ENCODE measurements around the gene ZSCAN21.
A peak's percentile ranks its signal among the peaks of the same experiment; 100 is the strongest.

DNA sequence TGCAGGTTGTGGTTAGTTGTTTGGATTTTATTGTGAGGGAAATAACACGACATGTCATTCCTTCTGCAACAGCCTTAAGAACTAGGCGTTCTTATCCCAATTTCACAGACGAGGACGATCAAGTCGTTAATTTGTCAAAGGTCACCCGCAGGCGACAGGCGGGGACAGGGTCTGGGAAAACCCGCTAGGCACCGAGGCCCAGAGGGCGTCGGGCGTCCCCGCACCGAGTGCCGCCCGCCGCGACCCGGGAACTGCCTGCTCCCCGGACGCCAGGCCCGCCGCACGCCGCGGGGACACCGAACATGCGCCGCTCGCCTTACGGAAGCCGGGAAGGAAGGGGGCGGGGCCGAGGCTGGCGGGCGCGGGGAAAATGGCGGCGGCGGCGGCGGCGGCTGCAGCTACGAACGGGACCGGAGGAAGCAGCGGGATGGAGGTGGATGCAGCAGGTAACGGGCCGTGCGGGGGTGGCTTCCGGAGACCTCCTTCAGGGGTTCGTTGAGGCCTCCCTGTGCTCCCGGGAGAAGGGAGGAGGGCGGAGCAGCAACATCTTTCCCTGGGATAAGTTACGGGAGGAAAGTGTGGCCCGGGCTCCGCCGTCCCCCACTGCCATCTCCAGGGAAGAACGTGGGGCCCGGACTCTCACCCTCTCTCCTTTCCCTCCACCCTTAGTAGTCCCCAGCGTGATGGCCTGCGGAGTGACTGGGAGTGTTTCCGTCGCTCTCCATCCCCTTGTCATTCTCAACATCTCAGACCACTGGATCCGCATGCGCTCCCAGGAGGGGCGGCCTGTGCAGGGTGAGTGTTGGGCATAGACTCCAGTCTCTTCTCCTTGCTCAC lies 39.3 kb downstream of the ZSCAN21 start, which contains the start of gene COPS6:
- TF ChIP-seq, protein P1, sequence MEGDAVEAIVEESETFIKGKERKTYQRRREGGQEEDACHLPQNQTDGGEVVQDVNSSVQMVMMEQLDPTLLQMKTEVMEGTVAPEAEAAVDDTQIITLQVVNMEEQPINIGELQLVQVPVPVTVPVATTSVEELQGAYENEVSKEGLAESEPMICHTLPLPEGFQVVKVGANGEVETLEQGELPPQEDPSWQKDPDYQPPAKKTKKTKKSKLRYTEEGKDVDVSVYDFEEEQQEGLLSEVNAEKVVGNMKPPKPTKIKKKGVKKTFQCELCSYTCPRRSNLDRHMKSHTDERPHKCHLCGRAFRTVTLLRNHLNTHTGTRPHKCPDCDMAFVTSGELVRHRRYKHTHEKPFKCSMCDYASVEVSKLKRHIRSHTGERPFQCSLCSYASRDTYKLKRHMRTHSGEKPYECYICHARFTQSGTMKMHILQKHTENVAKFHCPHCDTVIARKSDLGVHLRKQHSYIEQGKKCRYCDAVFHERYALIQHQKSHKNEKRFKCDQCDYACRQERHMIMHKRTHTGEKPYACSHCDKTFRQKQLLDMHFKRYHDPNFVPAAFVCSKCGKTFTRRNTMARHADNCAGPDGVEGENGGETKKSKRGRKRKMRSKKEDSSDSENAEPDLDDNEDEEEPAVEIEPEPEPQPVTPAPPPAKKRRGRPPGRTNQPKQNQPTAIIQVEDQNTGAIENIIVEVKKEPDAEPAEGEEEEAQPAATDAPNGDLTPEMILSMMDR (IDR thresholded peaks at IDR 0.05): peak in 2 of 5 experiments; percentile 18 to 46
- TF ChIP-seq EP300 (IDR thresholded peaks at IDR 0.05) (peak in 1 of 2 donors; percentile 94), POLR2A (IDR thresholded peaks at IDR 0.05) (peak; percentile 48 to 82)

Data from tibial nerve (tissue), 4 donors.